Effector CD4-positive, alpha-beta T cell (primary cell): ENCODE measurements around the gene AP2M1.

Source experiments
- DNase-seq: peaks from one replicate; pipeline ENCODE4 v3.0.0-alpha.2; 2020

AP2M1 gene

DNA sequence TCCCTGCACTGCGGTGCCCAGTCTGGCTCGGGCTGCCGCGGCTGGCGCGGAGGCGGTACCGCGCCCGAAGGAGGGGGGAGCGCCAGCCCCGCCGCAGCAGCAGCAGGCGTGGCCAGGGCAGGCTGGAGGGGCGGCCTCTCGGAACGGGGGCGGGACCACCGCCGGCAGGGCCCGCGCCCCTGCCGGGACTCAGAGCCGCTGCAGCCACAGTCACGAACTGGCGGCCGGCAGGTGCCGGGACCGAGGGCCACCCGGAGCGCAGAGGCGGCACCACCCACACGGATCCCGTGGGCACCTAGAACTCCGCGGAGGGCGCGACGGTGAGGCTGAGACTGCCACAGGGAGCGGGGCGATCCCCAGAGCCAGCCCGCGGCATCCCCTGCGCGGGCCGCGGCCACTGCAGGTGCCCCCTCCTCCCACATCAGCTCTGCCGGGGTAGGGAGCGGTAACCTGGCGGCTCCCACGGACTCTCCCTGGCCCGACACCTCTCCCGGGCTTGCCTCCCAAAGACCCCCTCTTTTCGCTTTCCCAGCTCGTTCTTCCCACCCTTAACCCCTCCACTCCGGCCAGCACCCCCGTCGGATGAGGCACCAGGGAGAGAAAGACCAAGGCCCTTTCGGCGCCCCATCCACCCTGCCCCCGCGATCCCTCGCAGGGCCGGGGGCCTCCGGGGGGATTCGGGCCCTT, 54.9 kb downstream of the AP2M1 start, which contains the start of gene VWA5B2:
VWA5B2 (plus strand) TSS at position 192 of the 687 bp plus-strand sequence. CDS start 944 bp downstream, outside the sequence.
- DNase-seq: peak; percentile 62

DNA sequence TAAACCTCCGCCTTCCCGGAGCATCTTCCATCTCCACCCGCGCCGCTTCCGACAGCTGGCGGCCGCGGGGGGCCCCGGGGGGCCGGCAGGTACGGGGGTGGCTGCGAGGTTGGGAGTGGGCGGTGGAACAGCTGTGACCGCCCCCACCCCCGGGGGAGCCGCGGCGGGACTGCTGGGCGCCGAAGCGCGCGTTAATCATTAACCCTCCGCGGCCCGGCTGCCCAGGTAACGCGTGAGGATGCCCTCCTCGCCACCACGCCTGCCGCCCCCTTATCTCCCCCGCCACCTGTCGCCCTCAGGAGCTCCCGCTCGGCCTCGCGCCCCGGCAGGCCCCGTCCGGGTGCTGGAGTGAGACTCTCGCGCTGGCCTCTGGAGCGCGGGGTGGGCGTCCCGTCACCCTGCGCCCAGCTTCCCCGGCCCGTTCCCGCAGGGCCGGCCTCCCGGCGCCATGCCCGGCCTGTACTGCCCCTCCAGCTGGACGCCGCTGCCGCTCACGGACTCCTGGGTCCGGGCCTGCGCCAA, 55.5 kb downstream of the AP2M1 start:
- DNase-seq: no peak

DNA sequence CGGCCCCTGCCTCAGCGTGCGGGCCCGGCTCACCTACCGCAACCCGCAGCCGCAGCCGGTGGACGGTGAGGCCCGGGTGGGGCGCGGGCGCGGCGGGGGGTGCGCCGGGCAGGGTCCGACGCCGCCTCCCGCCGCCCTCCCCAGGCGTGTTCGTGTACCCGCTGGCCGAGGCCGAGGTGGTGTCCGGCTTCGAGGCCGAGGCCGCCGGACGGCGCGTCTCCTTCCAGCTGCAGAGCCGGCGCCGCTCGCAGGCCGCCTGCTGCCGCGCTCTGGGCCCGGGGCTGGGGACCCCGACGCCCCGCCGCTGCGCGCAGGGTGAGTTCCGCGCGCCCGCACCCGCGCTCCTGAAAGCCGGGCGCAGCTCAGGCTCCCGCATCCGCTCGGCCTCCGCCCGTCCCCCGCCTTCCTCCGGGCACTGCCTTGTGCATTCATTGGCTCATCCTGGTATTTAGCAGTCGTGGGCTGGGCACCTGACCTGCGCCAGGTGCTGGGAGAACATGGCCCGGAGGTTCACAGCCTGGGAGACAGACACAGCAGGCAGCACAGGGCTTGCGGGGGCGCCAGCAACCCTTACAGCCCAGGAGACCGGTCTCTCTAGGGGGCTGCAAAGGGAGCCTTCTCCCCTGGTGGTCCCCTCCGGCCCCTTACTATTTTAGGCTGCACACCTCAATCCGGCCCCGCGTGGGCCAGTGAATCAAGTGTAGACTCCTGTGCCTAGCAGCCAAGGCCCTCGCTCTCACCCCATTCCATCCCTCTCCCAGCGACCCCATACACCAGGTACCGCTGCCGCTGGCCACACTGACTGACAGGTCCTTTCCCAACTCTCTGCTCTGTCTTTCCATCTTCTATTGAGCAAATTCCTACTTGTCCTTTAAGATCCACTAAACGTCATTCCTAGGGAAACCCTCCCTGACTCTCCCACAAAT, 56.2 kb downstream of the AP2M1 start:
- no peak for DNase-seq

DNA sequence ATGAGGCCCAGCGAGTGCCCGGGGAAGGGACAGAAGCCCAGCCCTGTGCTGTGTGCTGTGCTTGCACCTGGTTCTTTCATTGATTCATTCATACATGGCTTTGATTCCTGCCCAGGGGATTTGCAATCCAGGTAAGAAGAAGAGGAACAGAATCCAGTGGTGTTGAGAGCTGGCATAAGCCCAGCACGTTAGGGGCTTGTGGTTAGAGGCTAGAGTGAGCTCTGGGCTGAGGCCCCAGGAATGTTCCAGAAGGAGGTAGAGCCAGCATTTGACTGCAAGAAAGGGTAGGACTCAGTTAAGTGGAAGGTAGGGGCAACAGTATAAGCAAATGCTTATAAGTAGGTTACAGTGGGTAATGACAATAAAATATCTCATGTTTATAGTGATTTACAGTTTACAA, 57.0 kb downstream of the AP2M1 start:
- no peak for DNase-seq

- DNase-seq: no peak
These were observed 58.6 kb downstream of the AP2M1 start for GRCh38 chr3:184233127-184233843.
